Fibroblast of skin of back (primary cell): ENCODE results near the gene ZNF225. TPM values are rescaled to one million over a fixed set of nuclear protein-coding genes. Genes with fewer than 3 reads are reported as not detected.
A peak's percentile ranks its signal among the peaks of the same experiment; 100 is the strongest.
"Not testable (repeated sequence)": the region's sequence is repeated elsewhere in the genome, so short reads cannot be mapped to it uniquely, and the experiment has no call there.

Experiments
- DNase-seq: peaks from one replicate; pipeline ENCODE4 v3.0.0-alpha.2; 2013
- polyA plus RNA-seq, 2 experiments: library from polyadenylated mRNA; unstranded; fragments of 120-200 nt; gene quantifications; one replicate each; pipeline ENCODE4 v1.2.1, GENCODE V29; 2013; ENCODE audit not compliant: insufficient read length in 2 of 2

ZNF225 gene
- 2.7 TPM for polyA plus RNA-seq (2013, experiment 1 of 2; ENCODE audit: insufficient read length)
- 3.2 TPM for polyA plus RNA-seq (2013, experiment 2 of 2; ENCODE audit: insufficient read length)

GRCh38 chr19:44113138-44113783, at the start of gene ZNF225:
Gene ZNF225 (plus strand): TSS chr19:44113399. CDS start chr19:44115828, 2,429 bp downstream.
- peak; percentile 99 for DNase-seq

GRCh38 chr19:44066305-44066704, 46.9 kb upstream of the ZNF225 start:
- no peak for DNase-seq

DNA sequence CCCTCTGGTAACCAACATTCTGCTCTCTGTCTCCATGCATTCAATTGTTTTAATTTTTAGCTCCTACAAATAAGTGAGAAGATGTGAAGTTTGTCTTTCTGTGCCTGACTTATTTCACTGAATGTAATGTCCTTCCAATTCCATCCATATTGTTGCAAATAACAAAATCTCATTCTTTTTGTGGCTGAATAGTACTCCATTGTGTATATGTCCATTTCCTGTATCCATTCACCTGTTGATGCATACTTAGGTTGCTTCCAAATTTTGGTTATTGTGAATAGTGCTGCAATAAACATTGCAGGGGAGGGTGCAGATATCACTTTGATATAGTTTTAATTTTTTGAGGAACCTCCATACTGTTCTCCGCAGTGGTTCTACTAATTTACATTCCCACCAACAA, 43.8 kb upstream of the ZNF225 start:
- no peak for DNase-seq

DNA sequence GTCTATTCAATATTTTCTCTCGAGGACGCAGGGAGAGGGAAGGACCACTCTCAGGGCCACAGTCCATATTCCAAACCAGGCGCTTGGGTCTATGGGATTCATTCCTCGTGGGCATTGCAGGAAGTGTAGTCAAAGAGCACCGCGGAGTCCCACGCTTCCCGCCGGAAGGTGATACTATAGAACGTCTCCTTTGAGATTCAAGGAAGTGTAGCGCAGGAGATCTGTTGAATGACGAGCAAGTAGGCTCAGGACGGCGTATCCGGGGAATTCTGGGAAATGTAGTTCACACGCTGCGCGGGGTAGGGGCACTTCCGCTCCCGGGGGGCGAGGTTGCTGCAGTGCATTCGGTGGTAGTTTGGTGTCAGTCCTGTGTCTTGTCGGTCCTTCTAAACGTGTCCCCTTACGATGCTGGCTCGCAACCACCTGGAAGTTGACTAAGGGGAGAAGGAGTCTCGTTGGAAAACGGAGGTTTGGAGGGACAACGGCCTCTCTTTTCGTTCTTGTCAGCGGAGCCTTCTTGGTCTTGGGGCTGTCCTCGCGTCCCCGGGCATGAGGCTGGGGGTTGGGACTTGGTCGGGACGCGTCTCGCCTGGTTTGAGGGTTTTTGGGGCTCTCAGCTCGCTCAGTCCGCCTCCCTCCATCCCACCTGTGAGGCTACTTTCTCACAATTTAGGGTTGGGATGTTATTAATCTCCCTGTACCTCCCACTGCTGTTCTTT, 41.2 kb upstream of the ZNF225 start, which contains the start of gene ZNF284:
Gene ZNF284 (plus strand): TSS at position 336 of the 719 bp plus-strand sequence. CDS start 4,231 bp downstream, outside the sequence.
- DNase-seq, result peak; percentile 95

- DNase-seq, result peak; percentile 4
These were observed 40.4 kb upstream of the ZNF225 start for GRCh38 chr19:44072543-44073401.

- no peak for DNase-seq
These were observed 36.9 kb upstream of the ZNF225 start for GRCh38 chr19:44076325-44076724.

GRCh38 chr19:44092108-44092507, 21.1 kb upstream of the ZNF225 start:
- DNase-seq, result no peak

DNA sequence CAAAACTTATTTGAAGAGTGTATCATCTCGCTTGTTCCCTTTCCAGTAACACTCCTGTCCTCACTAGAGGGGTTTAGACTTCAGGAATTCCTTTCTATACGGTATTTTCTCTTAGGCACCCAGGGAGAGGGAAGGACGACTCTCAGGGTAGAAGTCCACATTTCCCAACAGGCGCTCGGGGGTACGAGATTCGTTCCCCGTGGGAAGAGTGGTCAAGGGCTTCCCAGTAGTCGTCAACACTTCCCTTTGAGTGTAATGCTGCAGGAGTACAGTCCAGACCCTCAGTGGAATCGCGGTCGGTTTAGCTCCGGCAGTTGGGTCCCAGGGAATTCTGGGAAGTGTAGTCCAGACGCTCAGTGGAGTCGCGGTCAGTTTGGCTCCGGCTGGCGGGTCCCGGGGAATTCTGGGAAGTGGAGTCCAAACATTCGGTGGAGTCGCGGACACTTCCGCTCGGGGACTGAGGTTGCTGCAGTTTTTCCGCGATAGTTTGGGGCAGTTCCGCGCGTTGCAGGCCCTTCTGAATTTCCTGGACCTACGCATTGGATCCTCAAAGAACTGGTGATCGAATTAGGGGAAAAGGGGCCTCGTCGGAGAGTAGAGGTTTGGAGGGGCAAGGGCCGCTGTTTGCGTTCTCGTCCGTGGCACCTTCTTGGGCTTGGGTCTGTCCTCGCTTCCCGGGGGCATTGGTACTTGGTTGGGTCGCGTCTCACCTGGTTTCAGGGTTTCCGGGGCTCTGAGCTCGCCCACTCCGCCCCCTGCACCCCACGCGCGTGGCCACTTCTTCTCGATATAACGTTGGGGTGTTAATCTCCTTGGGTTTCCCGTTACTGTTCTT, 19.1 kb upstream of the ZNF225 start, which contains the start of gene ZNF224:
Gene ZNF224 (plus strand): TSS at position 431 of the 835 bp plus-strand sequence. CDS start 3,513 bp downstream, outside the sequence.
- peak; percentile 95 for DNase-seq

DNA sequence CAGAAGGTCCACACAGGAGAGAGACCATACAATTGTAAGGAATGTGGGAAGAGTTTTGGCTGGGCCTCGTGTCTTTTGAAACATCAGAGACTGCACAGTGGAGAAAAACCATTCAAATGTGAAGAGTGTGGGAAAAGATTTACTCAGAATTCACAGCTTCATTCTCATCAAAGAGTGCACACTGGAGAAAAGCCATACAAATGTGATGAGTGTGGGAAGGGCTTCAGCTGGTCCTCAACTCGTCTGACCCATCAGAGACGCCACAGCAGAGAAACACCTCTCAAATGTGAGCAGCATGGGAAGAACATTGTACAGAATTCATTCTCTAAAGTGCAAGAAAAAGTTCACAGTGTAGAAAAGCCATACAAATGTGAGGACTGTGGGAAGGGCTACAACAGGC, 5.4 kb upstream of the ZNF225 start:
- DNase-seq, result no peak

DNA sequence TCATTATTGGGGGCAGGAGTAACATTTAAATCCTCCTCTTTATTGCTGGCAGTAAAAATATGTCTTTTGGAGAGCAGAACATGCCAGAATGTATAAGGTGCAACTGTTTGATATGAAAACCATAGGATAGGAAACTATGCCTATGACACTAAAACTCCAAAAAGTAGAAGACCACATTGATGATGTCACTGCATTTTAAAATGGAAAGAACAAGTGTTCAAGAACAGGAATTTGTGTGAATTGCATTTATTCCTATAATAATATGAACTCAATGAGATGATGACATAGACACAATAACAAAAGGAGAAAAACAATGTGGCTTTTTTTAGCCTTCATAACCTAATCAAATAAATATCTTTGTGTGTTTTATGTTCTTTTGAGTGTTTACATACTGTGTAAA, 3.7 kb upstream of the ZNF225 start:
- DNase-seq, result no peak

DNA sequence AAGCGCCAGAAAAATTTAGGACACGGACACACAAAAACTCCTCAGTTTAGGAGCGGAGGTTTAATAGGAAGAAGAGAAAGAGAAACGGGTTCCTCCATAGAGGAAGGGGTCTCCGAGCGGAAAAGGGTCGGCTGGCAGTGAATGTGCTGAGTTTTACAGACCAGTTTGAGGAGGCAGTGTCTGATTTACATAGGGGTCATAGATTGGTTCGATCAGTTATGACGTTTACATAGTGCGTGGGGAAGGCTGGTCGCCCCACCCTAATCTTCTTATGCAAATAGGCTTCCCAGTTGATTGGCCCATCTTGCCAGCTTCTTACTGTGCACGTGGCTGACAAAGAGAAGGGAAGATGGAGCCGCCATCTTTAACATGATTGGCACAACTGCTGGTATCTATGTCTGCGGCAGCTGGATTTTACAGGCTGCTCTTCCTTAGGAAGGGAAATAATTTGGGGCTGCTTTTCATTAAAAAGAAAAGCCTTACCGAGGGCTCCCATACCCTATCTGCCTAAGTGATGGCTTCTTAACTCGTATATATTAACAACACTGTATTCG, 1.2 kb upstream of the ZNF225 start:
- peak; percentile 82 for DNase-seq

- no peak for DNase-seq
These were observed 429 bp upstream of the ZNF225 start for GRCh38 chr19:44112802-44113137.

DNA sequence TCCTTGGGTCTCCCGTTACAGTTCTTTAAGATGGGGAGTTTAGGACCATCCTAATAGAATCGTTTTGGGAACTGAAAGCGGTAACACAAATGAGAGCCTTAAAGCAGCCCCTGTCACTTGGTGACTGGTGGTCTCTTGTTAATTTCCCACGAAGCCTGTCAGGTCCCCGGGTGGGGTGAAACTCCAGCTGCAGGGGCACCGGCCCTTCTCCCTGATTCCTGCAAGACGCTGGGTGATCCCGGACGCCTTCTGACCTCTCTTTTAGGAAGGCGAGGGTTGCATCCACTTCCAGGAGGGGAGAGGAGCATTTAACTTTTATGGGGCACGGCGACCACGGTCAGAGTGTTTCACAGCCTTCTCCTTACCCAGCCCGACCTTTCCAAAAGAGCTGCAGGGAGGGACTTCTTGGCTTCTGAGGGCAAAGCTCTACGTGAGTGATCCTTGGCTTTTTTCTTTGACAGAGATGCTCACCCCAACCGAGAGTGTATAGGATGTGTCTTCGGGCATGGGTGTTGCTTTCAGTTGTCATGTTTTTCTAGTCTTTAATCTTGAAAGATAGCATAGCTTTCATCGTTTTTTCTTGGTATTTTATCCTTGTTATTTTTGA, 688 bp downstream of the ZNF225 start:
- DNase-seq, result peak; percentile 1

DNA sequence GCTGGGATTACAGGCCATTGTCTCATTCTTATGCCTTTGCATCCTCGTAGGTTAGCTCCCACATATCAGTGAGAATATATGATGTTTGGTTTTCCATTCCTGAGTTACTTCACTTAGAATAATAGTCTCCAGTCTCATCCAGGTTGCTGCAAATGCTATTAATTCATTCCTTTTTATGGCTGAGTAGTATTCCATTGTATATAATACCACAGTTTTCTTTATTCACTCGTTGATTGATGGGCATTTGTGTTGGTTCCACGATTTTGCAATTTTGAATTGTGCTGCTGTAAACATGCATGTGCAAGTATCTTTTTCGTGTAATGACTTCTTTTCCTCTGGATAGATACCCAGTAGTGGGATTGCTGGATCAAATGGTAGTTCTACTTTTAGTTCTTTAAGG, 8.0 kb downstream of the ZNF225 start:
- not testable (repeated sequence) for DNase-seq

GRCh38 chr19:44131955-44132354, 18.8 kb downstream of the ZNF225 start:
- no peak for DNase-seq

GRCh38 chr19:44141191-44142058, 28.2 kb downstream of the ZNF225 start, which contains the start of gene ZNF234:
Gene ZNF234 (plus strand): TSS chr19:44141554. CDS start chr19:44144633, 3,079 bp downstream.
- DNase-seq, result peak; percentile 90

DNA sequence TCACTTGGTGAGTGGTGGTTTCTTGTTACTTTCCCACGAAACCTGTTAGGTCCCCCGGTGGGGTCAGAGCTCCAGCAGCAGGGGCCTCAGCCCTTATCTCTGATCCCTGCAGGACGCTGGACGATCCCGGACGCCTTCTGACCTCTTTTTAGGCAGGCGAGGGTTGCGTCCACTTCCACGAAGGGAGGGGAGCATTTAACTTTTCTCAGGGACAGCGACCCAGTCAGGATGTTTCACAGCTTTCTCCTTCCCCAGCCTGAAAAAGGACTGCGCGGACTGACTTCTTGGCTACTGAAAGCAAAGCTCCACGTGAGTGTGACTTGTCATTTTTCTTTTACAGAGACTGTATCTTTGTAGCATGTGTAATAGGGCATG, 28.8 kb downstream of the ZNF225 start:
- peak; percentile 22 for DNase-seq

DNA sequence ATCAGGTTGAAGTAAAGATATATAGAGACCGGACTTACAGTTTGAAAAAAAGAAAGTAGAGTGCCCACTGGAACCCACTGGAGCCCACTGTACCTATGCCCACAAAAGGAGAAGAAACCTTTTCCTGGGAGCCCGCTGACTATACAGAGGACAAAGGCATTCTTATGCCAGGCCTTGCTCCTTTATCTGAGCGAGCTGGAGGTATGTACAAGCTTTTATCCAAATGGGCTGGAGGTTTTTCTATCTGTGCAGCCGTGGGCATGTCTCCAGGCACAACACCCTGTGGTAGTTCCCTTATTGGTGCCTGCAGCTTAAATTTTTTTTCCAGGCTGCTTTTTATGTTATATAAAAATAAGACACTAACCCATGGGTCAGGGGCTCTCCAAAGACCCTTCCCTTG, 36.6 kb downstream of the ZNF225 start:
- DNase-seq, result no peak

- no peak for DNase-seq
These were observed 38.3 kb downstream of the ZNF225 start for GRCh38 chr19:44151491-44151890.

GRCh38 chr19:44156475-44156874, 43.3 kb downstream of the ZNF225 start:
- DNase-seq, result no peak
